ENCODE measurements around the gene LDLRAD3. TPM values are rescaled to one million over a fixed set of nuclear protein-coding genes. Genes with fewer than 3 reads are reported as not detected.
A peak's percentile ranks its signal among the peaks of the same experiment; 100 is the strongest.

The LDLRAD3 gene
- total and polyA plus RNA-seq, 9 donors: 14.5 to 32.4 (median 17.2) TPM

- peak overlapping the region in 1 of 2 donors; percentile 74 for H3K27ac ChIP-seq
- H3K9me3 ChIP-seq: no peaks in the 10 kb centered on the region
- no peak overlapping the region for H3K4me3 ChIP-seq
- TF ChIP-seq, protein P1, sequence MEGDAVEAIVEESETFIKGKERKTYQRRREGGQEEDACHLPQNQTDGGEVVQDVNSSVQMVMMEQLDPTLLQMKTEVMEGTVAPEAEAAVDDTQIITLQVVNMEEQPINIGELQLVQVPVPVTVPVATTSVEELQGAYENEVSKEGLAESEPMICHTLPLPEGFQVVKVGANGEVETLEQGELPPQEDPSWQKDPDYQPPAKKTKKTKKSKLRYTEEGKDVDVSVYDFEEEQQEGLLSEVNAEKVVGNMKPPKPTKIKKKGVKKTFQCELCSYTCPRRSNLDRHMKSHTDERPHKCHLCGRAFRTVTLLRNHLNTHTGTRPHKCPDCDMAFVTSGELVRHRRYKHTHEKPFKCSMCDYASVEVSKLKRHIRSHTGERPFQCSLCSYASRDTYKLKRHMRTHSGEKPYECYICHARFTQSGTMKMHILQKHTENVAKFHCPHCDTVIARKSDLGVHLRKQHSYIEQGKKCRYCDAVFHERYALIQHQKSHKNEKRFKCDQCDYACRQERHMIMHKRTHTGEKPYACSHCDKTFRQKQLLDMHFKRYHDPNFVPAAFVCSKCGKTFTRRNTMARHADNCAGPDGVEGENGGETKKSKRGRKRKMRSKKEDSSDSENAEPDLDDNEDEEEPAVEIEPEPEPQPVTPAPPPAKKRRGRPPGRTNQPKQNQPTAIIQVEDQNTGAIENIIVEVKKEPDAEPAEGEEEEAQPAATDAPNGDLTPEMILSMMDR (IDR thresholded peaks at IDR 0.05): no peak
- TF ChIP-seq POLR2A (IDR thresholded peaks at IDR 0.05) (no peak), EP300 (IDR thresholded peaks at IDR 0.05) (no peak)
- no peaks in the 10 kb centered on the region for H3K36me3 ChIP-seq
- intact Hi-C loops (cut with DNase I): loop anchor here in 2 of 4 donors (10.0 kb wide), 1 partner anchor 101 kb away; no protein-coding TSS in a partner anchor
- no peak for DNase-seq
- peaks cover 34% of the 10 kb centered on the region for H3K4me1 ChIP-seq (ENCODE audit: insufficient read depth)
- H3K27me3 ChIP-seq: no peaks in the 10 kb centered on the region
- WGBS, 3 donors: 26 to 46% (median 37%) methylated on average over 2 of the region's 2 CpGs
Measured at GRCh38 chr11:36153551-36153950, 209.7 kb downstream of the LDLRAD3 start.

DNA sequence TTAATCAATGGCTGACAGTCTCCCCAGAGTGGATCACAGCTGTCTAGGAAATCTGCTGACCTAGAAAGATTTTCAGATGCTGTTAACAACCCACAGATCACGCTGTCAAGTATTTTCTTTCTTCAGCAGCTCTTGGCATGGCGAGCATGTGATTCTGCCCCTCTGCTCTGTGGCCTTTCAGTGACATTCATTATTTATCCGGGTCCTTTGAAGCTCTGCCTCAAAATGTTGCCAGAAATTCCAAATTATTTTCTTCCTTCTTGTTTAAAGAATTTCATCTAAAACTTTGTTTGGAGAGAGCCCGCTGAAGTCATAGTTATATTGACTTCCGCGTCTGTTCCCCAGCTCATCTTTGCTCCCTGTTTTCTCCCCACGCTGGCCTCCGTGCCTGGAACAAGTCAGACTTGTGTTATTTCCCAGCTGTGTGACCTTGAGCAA lies 211.3 kb downstream of the LDLRAD3 start:
- DNase-seq: peak; percentile 70 to 79 (median 74)
- no peak for TF ChIP-seq POLR2A (IDR thresholded peaks at IDR 0.05)
- no peak for TF ChIP-seq EP300 (IDR thresholded peaks at IDR 0.05)
- TF ChIP-seq, protein P1 (IDR thresholded peaks at IDR 0.05): no peak
- Histone ChIP-seq H3K9me3 (no peaks in the 10 kb centered on the region), H3K27ac (peak overlapping the region in 1 of 2 donors; percentile 74), H3K36me3 (no peaks in the 10 kb centered on the region), H3K4me1 (ENCODE audit: insufficient read depth) (peaks cover 32% of the 10 kb centered on the region), H3K27me3 (no peaks in the 10 kb centered on the region), H3K4me3 (no peak overlapping the region)
- 4 to 23% (median 8%) methylated on average over 8 of the region's 8 CpGs for WGBS, 3 donors
- intact Hi-C loops (cut with DNase I): loop anchor here in 2 of 4 donors (10.0 kb wide), 1 partner anchor 100 kb away; no protein-coding TSS in a partner anchor

DNA sequence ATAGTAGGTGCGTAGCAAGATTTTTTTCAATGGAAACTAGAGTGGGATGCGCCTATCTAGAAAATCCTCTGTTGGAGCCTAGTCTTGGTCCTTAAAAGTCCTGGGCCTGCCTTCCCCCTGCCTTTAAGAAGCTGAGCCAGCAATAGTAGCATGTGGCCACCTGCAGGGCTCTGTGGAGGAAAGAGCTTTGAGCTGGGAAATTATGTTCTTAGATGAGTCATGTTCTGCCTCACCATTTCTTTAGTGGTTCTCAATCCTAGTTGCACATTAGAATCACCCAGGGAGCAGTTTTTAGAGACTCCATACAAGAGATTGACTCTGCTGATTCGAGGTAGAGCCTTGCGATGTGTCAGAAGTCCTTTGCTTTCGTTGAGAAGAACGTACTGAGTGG lies 211.9 kb downstream of the LDLRAD3 start:
- H3K36me3 ChIP-seq: no peaks in the 10 kb centered on the region
- H3K27ac ChIP-seq: peak overlapping the region; percentile 48 to 74
- WGBS, 3 donors: 60 to 72% (median 64%) methylated on average over 6 of the region's 6 CpGs
- peak in 2 of 5 donors; percentile 24 to 34 for DNase-seq
- no peak for TF ChIP-seq POLR2A (IDR thresholded peaks at IDR 0.05)
- TF ChIP-seq, protein P1 (IDR thresholded peaks at IDR 0.05): no peak
- TF ChIP-seq EP300 (IDR thresholded peaks at IDR 0.05): no peak
- peaks cover 33% of the 10 kb centered on the region for H3K4me1 ChIP-seq (ENCODE audit: insufficient read depth)
- no peaks in the 10 kb centered on the region for H3K27me3 ChIP-seq
- no peaks in the 10 kb centered on the region for H3K9me3 ChIP-seq
- no peak overlapping the region for H3K4me3 ChIP-seq
- intact Hi-C loops (cut with DNase I): loop anchor here in 2 of 4 donors (10.0 kb wide), 1 partner anchor 99 kb away; no protein-coding TSS in a partner anchor

DNA sequence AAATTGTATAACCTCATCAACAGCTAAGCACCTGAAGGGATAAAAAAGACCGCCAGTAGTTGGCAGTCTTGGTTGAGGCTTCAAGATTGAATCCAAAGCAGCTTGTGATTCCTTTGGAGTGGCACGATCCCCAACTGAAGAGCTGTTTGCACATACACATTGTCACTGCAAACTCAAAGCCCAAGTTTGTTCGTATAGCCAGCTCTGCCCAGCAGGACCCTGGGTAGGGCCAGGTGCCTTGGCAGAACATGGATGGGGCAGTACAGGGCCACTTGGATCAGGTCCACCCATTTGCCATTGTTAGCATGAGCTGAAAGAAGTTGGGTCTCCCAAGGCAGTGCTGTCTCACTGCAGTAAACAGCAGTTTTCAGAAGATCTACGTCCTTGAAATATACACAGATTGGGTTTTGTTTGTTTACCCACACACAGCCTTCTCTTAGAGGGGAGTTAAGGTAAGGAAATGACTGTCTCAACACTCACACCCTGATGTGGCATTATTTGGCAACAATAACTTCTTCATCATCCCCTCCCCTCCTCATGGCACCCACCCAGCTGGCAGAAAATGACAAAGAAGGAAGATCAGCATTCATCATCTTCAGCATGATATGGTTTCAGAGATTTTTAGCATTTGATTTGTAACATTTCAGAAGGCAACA lies 212.4 kb downstream of the LDLRAD3 start:
- Histone ChIP-seq H3K27me3 (no peaks in the 10 kb centered on the region), H3K27ac (peak overlapping the region; percentile 17 to 74), H3K9me3 (no peaks in the 10 kb centered on the region), H3K36me3 (no peaks in the 10 kb centered on the region), H3K4me1 (ENCODE audit: insufficient read depth) (peaks cover 33% of the 10 kb centered on the region), H3K4me3 (no peak overlapping the region)
- TF ChIP-seq, protein P1 (IDR thresholded peaks at IDR 0.05): no peak
- TF ChIP-seq POLR2A (IDR thresholded peaks at IDR 0.05) (no peak), EP300 (IDR thresholded peaks at IDR 0.05) (no peak)
- peak in 3 of 5 donors; percentile 23 to 54 (median 35) for DNase-seq
- WGBS, 3 donors: 62 to 73% (median 65%) methylated on average over 4 of the region's 4 CpGs
- intact Hi-C loops (cut with DNase I): loop anchor here in 2 of 4 donors (10.0 kb wide), 1 partner anchor 99 kb away; no protein-coding TSS in a partner anchor

All from ovary (tissue), 9 donors.